Measurements from ENCODE around the gene NTN5.

Gene NTN5

DNA sequence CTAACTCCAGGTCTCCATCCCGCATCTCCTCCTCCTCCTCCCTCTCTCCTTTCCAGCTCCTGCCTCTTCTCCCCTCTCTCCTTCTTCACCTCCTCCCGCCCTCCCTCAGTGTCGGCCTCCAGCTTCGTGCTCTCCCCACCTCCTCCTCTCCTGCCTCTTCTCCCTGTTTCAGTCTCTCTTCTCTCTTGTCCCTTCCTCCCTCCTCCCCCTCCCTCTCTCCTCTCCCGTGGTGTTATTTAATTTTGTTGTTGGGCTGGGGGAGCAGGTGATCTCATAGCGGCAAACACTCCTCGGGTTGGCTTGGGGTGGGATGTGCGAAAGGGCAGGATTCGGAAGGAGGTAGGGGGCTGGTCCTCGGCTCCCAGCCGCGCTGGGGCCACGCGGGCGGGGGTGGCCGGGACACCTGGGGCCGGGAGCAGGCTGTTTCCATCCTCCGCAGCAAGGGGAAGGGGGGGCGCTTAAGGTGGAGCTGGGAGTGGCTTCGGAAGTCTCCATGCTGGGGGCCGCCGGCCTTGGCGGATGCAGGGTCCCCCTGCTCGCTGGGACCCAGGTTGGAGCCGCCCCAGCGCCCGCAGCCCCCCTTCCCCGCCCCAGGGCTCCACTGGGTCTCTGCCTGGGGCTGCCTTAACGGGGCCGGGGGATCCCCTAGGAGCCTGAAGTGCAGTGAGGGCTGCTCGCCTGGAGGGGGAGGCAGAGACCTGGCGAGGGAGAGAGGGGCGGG lies 26.7 kb downstream of the NTN5 start, which contains the start of gene CA11:
Gene CA11, minus strand, starts transcription at position 187 of the 721 bp plus-strand sequence. CDS start 555 bp downstream, outside the sequence.
- Histone ChIP-seq H3K36me3 (ENCODE audit: control insufficient read depth, insufficient read depth, low read length) (no peaks in the 10 kb centered on the region), H3K27me3 (replicated peaks; ENCODE audit: control insufficient read depth, insufficient read depth, low read length) (no peaks in the 10 kb centered on the region), H3K4me3 (replicated peaks; ENCODE audit: low read depth, low read length) (peak within 1 kb of the TSS; percentile 64)
- TF ChIP-seq, protein P1, sequence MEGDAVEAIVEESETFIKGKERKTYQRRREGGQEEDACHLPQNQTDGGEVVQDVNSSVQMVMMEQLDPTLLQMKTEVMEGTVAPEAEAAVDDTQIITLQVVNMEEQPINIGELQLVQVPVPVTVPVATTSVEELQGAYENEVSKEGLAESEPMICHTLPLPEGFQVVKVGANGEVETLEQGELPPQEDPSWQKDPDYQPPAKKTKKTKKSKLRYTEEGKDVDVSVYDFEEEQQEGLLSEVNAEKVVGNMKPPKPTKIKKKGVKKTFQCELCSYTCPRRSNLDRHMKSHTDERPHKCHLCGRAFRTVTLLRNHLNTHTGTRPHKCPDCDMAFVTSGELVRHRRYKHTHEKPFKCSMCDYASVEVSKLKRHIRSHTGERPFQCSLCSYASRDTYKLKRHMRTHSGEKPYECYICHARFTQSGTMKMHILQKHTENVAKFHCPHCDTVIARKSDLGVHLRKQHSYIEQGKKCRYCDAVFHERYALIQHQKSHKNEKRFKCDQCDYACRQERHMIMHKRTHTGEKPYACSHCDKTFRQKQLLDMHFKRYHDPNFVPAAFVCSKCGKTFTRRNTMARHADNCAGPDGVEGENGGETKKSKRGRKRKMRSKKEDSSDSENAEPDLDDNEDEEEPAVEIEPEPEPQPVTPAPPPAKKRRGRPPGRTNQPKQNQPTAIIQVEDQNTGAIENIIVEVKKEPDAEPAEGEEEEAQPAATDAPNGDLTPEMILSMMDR (IDR thresholded peaks at IDR 0.05; ENCODE audit: insufficient read depth, low read length, poor library complexity, severe bottlenecking), result peak; percentile 96
- DNase-seq (ENCODE audit: extremely low read depth, insufficient read length), result peak; percentile 85

DNA sequence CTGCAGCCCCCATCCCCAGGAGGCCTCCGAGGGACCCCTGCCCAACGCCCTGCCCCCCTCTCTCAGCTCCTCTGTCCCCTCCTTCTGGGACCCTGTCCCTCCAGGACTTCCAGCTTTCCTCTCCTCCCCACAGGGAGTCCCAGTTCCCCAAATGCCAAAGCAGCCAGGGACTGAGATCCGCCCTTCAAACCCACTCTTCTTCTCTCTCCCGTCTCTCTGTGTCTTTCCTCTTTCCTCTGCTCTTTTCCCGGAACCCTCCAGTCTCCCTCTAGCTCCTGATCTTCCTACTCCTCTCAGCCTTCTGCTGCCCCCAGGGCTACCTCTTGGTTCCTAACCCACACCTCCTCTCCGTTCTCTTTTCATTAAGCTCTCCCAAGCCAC lies 27.2 kb downstream of the NTN5 start:
- Histone ChIP-seq H3K36me3 (ENCODE audit: control insufficient read depth, insufficient read depth, low read length) (no peaks in the 10 kb centered on the region), H3K4me3 (replicated peaks; ENCODE audit: low read depth, low read length) (peak overlapping the region; percentile 64), H3K27me3 (replicated peaks; ENCODE audit: control insufficient read depth, insufficient read depth, low read length) (no peaks in the 10 kb centered on the region)
- no peak for DNase-seq (ENCODE audit: extremely low read depth, insufficient read length)
- TF ChIP-seq, protein P1 (IDR thresholded peaks at IDR 0.05; ENCODE audit: insufficient read depth, low read length, poor library complexity, severe bottlenecking), result no peak

DNA sequence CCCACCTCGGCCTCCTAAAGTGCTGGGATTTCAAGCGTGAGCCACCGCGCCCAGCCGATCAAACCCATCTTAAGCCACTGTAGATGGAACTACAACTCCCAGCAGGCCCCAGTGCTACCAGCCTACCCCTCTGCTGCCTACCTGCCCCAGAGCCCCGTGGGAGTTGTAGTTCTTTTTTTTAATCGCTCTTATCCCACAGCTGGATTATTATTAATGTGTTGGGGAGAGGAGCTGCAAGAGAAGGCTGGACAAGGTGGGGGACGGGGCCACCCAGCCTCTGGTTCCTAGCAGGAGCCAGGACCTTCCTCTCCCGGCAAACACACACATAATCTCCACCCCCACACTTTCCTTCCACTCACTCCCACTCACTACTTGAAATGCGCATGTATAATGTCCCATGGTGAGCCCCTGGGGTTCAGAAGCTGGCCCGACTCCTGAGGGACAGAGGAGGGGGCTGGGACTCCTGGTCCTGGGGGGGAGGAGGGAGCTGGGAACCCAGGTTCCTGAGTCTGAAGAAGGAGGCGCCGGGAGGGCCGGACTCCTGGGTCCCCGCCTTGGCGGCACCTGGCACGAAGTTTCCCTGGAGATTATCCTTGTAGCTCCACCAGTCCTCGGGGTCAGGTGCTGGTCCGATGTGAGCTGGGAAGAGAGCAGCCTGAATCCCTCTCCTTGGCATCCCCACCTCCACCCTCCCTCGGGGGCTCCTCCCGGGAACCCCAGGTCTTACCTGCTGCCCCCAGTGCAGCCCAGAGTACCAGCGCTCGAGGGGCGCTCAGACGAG lies 27.8 kb downstream of the NTN5 start:
- no peaks in the 10 kb centered on the region for H3K27me3 ChIP-seq (replicated peaks; ENCODE audit: control insufficient read depth, insufficient read depth, low read length)
- peak; percentile 65 for DNase-seq (ENCODE audit: extremely low read depth, insufficient read length)
- TF ChIP-seq, protein P1 (IDR thresholded peaks at IDR 0.05; ENCODE audit: insufficient read depth, low read length, poor library complexity, severe bottlenecking), result no peak
- H3K4me3 ChIP-seq (replicated peaks; ENCODE audit: low read depth, low read length), result peak overlapping the region; percentile 64
- H3K36me3 ChIP-seq (ENCODE audit: control insufficient read depth, insufficient read depth, low read length), result no peaks in the 10 kb centered on the region

DNA sequence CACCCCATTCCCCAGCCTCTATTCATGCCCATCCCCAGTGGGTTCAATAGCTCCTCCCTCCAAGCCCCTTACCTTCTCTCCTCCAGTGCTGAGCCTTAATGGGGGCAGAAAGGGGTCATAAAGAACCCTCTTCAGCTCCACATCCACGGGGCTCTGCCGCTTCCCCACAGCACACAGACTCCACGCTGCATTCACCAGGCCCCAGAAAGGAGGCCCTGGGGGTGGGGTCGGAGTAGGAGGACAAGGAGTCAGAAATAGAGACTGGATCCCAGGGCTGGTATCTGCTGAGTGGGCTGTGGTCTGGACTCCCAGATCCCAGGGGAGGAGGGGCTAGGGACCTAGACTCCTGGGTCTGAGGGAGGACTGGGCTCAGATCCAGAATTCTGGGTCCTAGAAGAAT lies 28.5 kb downstream of the NTN5 start:
- no peaks in the 10 kb centered on the region for H3K27me3 ChIP-seq (replicated peaks; ENCODE audit: control insufficient read depth, insufficient read depth, low read length)
- TF ChIP-seq, protein P1 (IDR thresholded peaks at IDR 0.05; ENCODE audit: insufficient read depth, low read length, poor library complexity, severe bottlenecking), result no peak
- H3K36me3 ChIP-seq (ENCODE audit: control insufficient read depth, insufficient read depth, low read length), result no peaks in the 10 kb centered on the region
- no peak for DNase-seq (ENCODE audit: extremely low read depth, insufficient read length)
- H3K4me3 ChIP-seq (replicated peaks; ENCODE audit: low read depth, low read length), result no peak overlapping the region

DNA sequence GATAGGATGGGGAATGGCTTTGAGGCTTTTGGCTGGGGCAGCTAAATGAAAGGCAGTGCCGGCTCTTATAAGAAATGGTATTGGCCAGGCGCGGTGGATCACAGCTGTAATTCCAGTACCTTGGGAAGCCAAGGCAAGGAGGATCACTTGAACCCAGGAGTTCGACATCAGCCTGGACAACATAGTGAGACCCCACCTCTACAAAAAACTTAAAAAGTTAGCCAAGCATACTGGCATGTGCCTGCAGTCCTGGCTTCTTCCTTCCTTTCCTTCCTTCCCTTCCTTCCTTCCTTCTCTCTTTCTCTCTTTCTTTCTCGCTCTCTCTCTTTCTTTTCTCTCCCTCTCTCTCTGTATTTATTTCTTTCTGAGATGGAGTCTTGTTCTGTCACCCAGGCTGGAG lies 30.0 kb downstream of the NTN5 start:
- H3K27me3 ChIP-seq (replicated peaks; ENCODE audit: control insufficient read depth, insufficient read depth, low read length), result no peaks in the 10 kb centered on the region
- no peak for DNase-seq (ENCODE audit: extremely low read depth, insufficient read length)
- H3K36me3 ChIP-seq (ENCODE audit: control insufficient read depth, insufficient read depth, low read length), result no peaks in the 10 kb centered on the region
- no peak overlapping the region for H3K4me3 ChIP-seq (replicated peaks; ENCODE audit: low read depth, low read length)
- TF ChIP-seq, protein P1 (IDR thresholded peaks at IDR 0.05; ENCODE audit: insufficient read depth, low read length, poor library complexity, severe bottlenecking), result no peak

Data from GM06990 (cell line).